Osteocyte (in vitro differentiated cells): ENCODE results near the gene TMEM109. TPM values are rescaled to one million over a fixed set of nuclear protein-coding genes. Genes with fewer than 3 reads are reported as not detected.

ENCODE experiments used
- DNase-seq: peaks from one replicate; pipeline ENCODE4 v3.0.0; 2021; ENCODE audit warnings: mixed read lengths; ENCODE audit not compliant: unreplicated experiment; ENCODE audit errors: extremely low spot score
- H3K27ac Mint-ChIP-seq: one replicate; pipeline ENCODE4 v1.8.0; 2021; ENCODE audit warnings: mild to moderate bottlenecking, mixed read lengths; ENCODE audit not compliant: unreplicated experiment
- H3K27me3 Mint-ChIP-seq: one replicate; pipeline ENCODE4 v1.8.0; 2021; ENCODE audit warnings: mixed read lengths; ENCODE audit not compliant: unreplicated experiment
- H3K36me3 Mint-ChIP-seq: one replicate; pipeline ENCODE4 v1.8.0; 2021; ENCODE audit warnings: mixed read lengths; ENCODE audit not compliant: unreplicated experiment
- H3K4me1 Mint-ChIP-seq: one replicate; pipeline ENCODE4 v1.8.0; 2021; ENCODE audit warnings: mixed read lengths; ENCODE audit not compliant: unreplicated experiment
- H3K4me3 Mint-ChIP-seq: one replicate; pipeline ENCODE4 v1.8.0; 2021; ENCODE audit warnings: mild to moderate bottlenecking, moderate library complexity, mixed read lengths; ENCODE audit not compliant: unreplicated experiment
- H3K9me3 Mint-ChIP-seq: one replicate; pipeline ENCODE4 v1.8.0; 2021; ENCODE audit warnings: mixed read lengths; ENCODE audit not compliant: unreplicated experiment
- CTCF ChIP-seq: fragments of 200-600 bp; sonication (generic); IDR thresholded peaks from 2 replicates; pipeline ENCODE4 v1.5.0; 2021; ENCODE audit warnings: antibody characterized with exemption, mild to moderate bottlenecking, moderate library complexity
- total RNA-seq: library from RNA; stranded (reverse); gene quantifications from 2 replicates; pipeline ENCODE4 v1.2.1, GENCODE V29; 2021

Gene TMEM109
- total RNA-seq, 1 donor from 2014 or later: 152 TPM

GRCh38 chr11:60868682-60869450, 45.1 kb upstream of the TMEM109 start:
- TF ChIP-seq CTCF: no peak
- DNase-seq: no peak
- Mint-ChIP-seq H3K4me3 (no peak overlapping the region), H3K27ac (no peak overlapping the region), H3K27me3 (peaks cover 3% of the 10 kb centered on the region), H3K4me1 (peaks cover 34% of the 10 kb centered on the region), H3K9me3 (no peaks in the 10 kb centered on the region), H3K36me3 (no peaks in the 10 kb centered on the region)

DNA sequence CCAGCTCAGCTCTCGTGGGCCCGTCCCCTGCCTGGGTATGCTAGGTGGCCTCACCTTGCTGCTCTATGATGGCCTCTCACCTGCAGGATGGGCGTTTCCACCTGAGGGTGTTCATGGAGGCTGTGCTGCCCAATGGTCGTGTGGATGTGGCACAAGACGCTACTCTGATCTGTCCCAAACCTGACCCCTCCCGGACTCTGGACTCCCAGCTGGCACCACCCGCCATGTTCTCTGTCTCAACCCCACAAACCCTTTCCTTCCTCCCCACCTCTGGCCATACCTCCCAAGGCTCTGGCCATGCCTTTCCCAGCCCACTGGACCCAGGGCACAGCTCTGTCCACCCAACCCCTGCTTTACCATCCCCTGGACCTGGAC, 44.5 kb upstream of the TMEM109 start:
- H3K4me1 Mint-ChIP-seq: peaks cover 34% of the 10 kb centered on the region
- no peaks in the 10 kb centered on the region for H3K9me3 Mint-ChIP-seq
- TF ChIP-seq CTCF: no peak
- DNase-seq: no peak
- no peaks in the 10 kb centered on the region for H3K36me3 Mint-ChIP-seq
- H3K27ac Mint-ChIP-seq: no peak overlapping the region
- no peak overlapping the region for H3K4me3 Mint-ChIP-seq
- H3K27me3 Mint-ChIP-seq: peaks cover under 1% of the 10 kb centered on the region

- H3K4me1 Mint-ChIP-seq: peaks cover 34% of the 10 kb centered on the region
- H3K9me3 Mint-ChIP-seq: no peaks in the 10 kb centered on the region
- H3K36me3 Mint-ChIP-seq: no peaks in the 10 kb centered on the region
- no peak for DNase-seq
- no peak overlapping the region for H3K4me3 Mint-ChIP-seq
- H3K27ac Mint-ChIP-seq: no peak overlapping the region
- TF ChIP-seq CTCF: no peak
- no peaks in the 10 kb centered on the region for H3K27me3 Mint-ChIP-seq
These were observed 43.7 kb upstream of the TMEM109 start for GRCh38 chr11:60870276-60870675.

DNA sequence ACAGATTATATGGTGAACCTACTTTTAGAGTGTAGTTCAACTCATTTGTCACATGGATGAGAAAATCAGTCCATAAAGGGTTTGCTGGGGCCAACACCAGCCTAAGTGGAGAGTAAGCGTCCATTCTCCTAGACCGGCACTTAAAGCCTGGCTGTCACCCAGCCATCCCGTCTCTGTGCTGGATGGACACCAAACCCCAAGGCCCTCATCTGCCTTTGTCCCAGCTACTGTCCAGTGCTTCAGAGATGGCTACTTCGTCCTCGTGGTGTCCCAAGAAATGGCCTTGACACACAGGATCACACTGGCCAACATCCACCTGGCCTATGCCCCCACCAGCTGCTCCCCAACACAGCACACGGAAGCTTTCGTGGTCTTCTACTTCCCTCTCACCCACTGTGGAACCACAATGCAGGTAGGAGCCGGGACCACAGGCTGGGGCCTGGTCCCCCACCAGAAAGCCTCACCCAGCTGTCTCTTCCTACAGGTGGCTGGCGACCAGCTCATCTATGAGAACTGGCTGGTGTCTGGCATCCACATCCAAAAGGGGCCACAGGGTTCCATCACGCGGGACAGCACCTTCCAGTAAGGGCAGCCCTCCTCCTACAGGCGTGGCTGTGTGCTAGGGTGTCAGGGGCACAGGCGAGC, 43.1 kb upstream of the TMEM109 start:
- H3K27me3 Mint-ChIP-seq: no peaks in the 10 kb centered on the region
- no peak for DNase-seq
- peaks cover 34% of the 10 kb centered on the region for H3K4me1 Mint-ChIP-seq
- H3K27ac Mint-ChIP-seq: no peak overlapping the region
- H3K4me3 Mint-ChIP-seq: no peak overlapping the region
- no peaks in the 10 kb centered on the region for H3K9me3 Mint-ChIP-seq
- no peaks in the 10 kb centered on the region for H3K36me3 Mint-ChIP-seq
- no peak for TF ChIP-seq CTCF

DNA sequence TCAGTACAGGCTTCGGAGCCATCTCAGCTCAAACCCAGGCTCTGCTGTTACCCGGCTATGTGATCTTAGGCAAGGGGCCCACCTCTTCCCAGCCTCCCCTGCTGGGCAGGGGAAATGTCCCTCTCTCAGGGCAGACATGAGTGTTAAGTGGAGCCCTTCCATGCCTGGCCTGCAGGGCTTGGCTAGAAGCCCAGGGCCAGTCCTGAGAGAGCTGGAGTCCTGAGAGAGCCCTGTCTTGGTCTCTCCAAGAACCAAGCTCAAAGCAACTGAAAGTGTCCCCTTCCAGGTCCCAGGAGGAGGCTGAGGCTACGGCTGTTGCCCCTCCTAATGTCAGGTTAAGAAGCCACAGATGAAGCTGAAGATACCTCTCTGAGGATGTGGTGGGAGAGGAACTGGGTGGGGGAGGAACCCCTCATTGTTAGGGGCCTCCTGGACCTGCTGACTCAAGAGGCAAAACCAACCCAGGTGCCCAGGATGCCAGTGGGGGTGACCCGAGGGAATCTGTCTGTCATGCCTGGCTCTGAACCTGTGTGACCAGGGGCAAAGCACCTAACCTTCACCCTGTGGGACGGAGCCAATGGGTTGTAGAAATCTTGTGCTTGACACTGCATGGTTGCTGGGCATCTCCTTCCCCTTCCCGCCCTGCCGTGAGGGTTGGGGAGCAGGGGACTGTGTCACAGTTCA, 42.4 kb upstream of the TMEM109 start:
- TF ChIP-seq CTCF: peak; percentile 12
- H3K27ac Mint-ChIP-seq: no peak overlapping the region
- H3K4me3 Mint-ChIP-seq: no peak overlapping the region
- no peak for DNase-seq
- H3K36me3 Mint-ChIP-seq: no peaks in the 10 kb centered on the region
- no peaks in the 10 kb centered on the region for H3K27me3 Mint-ChIP-seq
- H3K4me1 Mint-ChIP-seq: peaks cover 34% of the 10 kb centered on the region
- no peaks in the 10 kb centered on the region for H3K9me3 Mint-ChIP-seq
